Measurements from ENCODE around the gene ZNF559.
"Not testable (repeated sequence)": the region's sequence is repeated elsewhere in the genome, so short reads cannot be mapped to it uniquely, and the experiment has no call there.

DNA sequence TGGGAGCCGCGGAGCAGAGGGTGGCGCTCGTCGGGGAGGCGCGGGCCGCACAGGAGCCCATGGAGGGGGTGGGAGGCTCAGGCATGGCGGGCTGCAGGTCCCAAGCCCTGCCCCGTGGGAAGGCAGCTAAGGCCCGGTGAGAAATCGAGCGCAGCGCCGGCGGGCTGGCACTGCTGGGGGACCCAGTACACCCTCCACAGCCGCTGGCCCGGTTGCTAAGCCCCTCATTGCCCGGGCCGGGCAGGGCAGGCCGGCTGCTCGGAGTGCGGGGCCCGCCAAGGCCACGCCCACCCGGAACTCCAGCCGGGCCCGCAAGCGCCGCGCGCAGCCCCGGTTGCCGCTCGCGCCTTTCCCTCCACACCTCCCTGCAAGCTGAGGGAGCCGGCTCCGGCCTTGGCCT is 40.5 kb upstream of the ZNF559 start:
- TF ChIP-seq, protein P1, sequence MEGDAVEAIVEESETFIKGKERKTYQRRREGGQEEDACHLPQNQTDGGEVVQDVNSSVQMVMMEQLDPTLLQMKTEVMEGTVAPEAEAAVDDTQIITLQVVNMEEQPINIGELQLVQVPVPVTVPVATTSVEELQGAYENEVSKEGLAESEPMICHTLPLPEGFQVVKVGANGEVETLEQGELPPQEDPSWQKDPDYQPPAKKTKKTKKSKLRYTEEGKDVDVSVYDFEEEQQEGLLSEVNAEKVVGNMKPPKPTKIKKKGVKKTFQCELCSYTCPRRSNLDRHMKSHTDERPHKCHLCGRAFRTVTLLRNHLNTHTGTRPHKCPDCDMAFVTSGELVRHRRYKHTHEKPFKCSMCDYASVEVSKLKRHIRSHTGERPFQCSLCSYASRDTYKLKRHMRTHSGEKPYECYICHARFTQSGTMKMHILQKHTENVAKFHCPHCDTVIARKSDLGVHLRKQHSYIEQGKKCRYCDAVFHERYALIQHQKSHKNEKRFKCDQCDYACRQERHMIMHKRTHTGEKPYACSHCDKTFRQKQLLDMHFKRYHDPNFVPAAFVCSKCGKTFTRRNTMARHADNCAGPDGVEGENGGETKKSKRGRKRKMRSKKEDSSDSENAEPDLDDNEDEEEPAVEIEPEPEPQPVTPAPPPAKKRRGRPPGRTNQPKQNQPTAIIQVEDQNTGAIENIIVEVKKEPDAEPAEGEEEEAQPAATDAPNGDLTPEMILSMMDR (IDR thresholded peaks at IDR 0.05), result not testable (repeated sequence)
- not testable (repeated sequence) for TF ChIP-seq POLR2A (IDR thresholded peaks at IDR 0.05)

Data from ovary (tissue), 3 donors.